Loucy (cell line): ENCODE measurements around the gene CCDC13.

Experiments
- H2AFZ ChIP-seq: fragments of 200-600 bp; sonication (generic); 2 replicates; pipeline ENCODE4 v1.6.0; 2016; ENCODE audit warnings: antibody characterized with exemption, mild to moderate bottlenecking, low read length, moderate library complexity
- H3F3A ChIP-seq: fragments of 200-600 bp; 2 replicates; pipeline ENCODE4 v1.6.0; 2016; ENCODE audit warnings: antibody characterized with exemption, low read depth, mild to moderate bottlenecking
- H3K27me3 ChIP-seq: fragments of 200-600 bp; sonication (generic); 2 replicates; pipeline ENCODE4 v1.6.1; 2014; ENCODE audit warnings: low read length, mild to moderate bottlenecking; ENCODE audit not compliant: insufficient read depth, poor library complexity, severe bottlenecking
- H3K36me3 ChIP-seq: fragments of 200-600 bp; sonication (generic); 2 replicates; pipeline ENCODE4 v1.6.1; 2016; ENCODE audit warnings: low read length; ENCODE audit not compliant: insufficient read depth
- H3K4me1 ChIP-seq: fragments of 200-600 bp; sonication (generic); 2 replicates; pipeline ENCODE4 v1.5.1; 2014; ENCODE audit warnings: low read length, mild to moderate bottlenecking; ENCODE audit not compliant: insufficient read depth, poor library complexity, severe bottlenecking
- H3K4me2 ChIP-seq: fragments of 200-600 bp; sonication (generic); 2 replicates; pipeline ENCODE4 v1.6.0; 2014; ENCODE audit warnings: antibody characterized with exemption, low read length, low read depth, mild to moderate bottlenecking; ENCODE audit not compliant: poor library complexity, severe bottlenecking
- H3K4me3 ChIP-seq: fragments of 200-600 bp; sonication (generic); 2 replicates; pipeline ENCODE4 v1.5.1; 2014; ENCODE audit warnings: low read length, mild to moderate bottlenecking, mixed read lengths; ENCODE audit not compliant: poor library complexity, severe bottlenecking
- H3K79me2 ChIP-seq: fragments of 200-600 bp; sonication (generic); 2 replicates; pipeline ENCODE4 v1.6.1; 2014; ENCODE audit warnings: low read length; ENCODE audit not compliant: insufficient read depth
- H3K9ac ChIP-seq: fragments of 200-600 bp; sonication (generic); 2 replicates; pipeline ENCODE4 v1.6.0; 2014; ENCODE audit warnings: mild to moderate bottlenecking, low read depth, low read length, moderate library complexity; ENCODE audit not compliant: poor library complexity, severe bottlenecking
- H3K9me2 ChIP-seq: fragments of 200-600 bp; sonication (generic); replicated peaks from 2 replicates; pipeline ENCODE4 v1.6.1; 2016; ENCODE audit warnings: low read depth, low read length, mixed read lengths
- H3K9me3 ChIP-seq: fragments of 200-600 bp; sonication (generic); 2 replicates; pipeline ENCODE4 v1.6.1; 2014; ENCODE audit warnings: mild to moderate bottlenecking, antibody characterized with exemption, low read length, low read depth; ENCODE audit not compliant: insufficient read depth
- H4K20me1 ChIP-seq: fragments of 200-600 bp; sonication (generic); 2 replicates; pipeline ENCODE4 v1.6.0; 2014; ENCODE audit warnings: antibody characterized with exemption, low read length, mild to moderate bottlenecking; ENCODE audit not compliant: insufficient read depth, poor library complexity, severe bottlenecking
- CTCF ChIP-seq: fragments of 200-600 bp; sonication (generic); conservative IDR thresholded peaks from 2 replicates; pipeline ENCODE4 v1.5.1; 2014; ENCODE audit warnings: mild to moderate bottlenecking, antibody characterized with exemption, low read length
- EZH2phosphoT487 ChIP-seq: fragments of 200-600 bp; IDR thresholded peaks from 2 replicates; pipeline ENCODE4 v1.6.1; 2018; ENCODE audit warnings: antibody characterized with exemption, mild to moderate bottlenecking, moderate library complexity, borderline replicate concordance

Gene CCDC13

GRCh38 chr3:42780892-42781700 is 8.0 kb upstream of the CCDC13 start:
- Histone ChIP-seq H2AFZ (no peak overlapping the region), H3K4me2 (no peak overlapping the region), H3K36me3 (peaks cover 6% of the 10 kb centered on the region; the same call in 1 of the 2 replicates), H3K79me2 (no peaks in the 10 kb centered on the region), H4K20me1 (no peaks in the 10 kb centered on the region), H3K9me2 (no peaks in the 10 kb centered on the region), H3K27me3 (no peaks in the 10 kb centered on the region), H3K9me3 (no peaks in the 10 kb centered on the region), H3F3A (no peaks in the 10 kb centered on the region), H3K9ac (no peak overlapping the region), H3K4me1 (no peaks in the 10 kb centered on the region), H3K4me3 (no peak overlapping the region)
- no peak for TF ChIP-seq EZH2phosphoT487
- peak; percentile 80 for TF ChIP-seq CTCF

- Histone ChIP-seq H3K79me2 (no peaks in the 10 kb centered on the region), H4K20me1 (no peaks in the 10 kb centered on the region), H3K4me1 (no peaks in the 10 kb centered on the region), H3K9ac (no peak overlapping the region), H3K36me3 (peaks cover 6% of the 10 kb centered on the region; the same call in 1 of the 2 replicates), H3K9me2 (no peaks in the 10 kb centered on the region), H3K27me3 (no peaks in the 10 kb centered on the region), H3K4me2 (no peak overlapping the region), H3K4me3 (no peak overlapping the region), H2AFZ (no peak overlapping the region), H3K9me3 (no peaks in the 10 kb centered on the region), H3F3A (no peaks in the 10 kb centered on the region)
- no peak for TF ChIP-seq EZH2phosphoT487
- TF ChIP-seq CTCF: no peak
Measured at GRCh38 chr3:42780398-42780797, 7.3 kb upstream of the CCDC13 start.

- H3K36me3 ChIP-seq: peaks cover 6% of the 10 kb centered on the region; the same call in 1 of the 2 replicates
- no peaks in the 10 kb centered on the region for H3K79me2 ChIP-seq
- H3K4me1 ChIP-seq: no peaks in the 10 kb centered on the region
- no peaks in the 10 kb centered on the region for H3K9me2 ChIP-seq
- TF ChIP-seq EZH2phosphoT487: no peak
- TF ChIP-seq CTCF: no peak
- no peak overlapping the region for H3K9ac ChIP-seq
- H3K9me3 ChIP-seq: no peaks in the 10 kb centered on the region
- H3K4me3 ChIP-seq: no peak overlapping the region
- no peaks in the 10 kb centered on the region for H4K20me1 ChIP-seq
- H2AFZ ChIP-seq: no peak overlapping the region
- no peaks in the 10 kb centered on the region for H3F3A ChIP-seq
- H3K27me3 ChIP-seq: no peaks in the 10 kb centered on the region
- H3K4me2 ChIP-seq: no peak overlapping the region
Measured at GRCh38 chr3:42778644-42779043, 5.6 kb upstream of the CCDC13 start.
